Activated CD8-positive, alpha-beta memory T cell treated with anti-CD3 and anti-CD28 coated beads, Interleukin-2, amount 50 U/mL, for 1 hour (primary cell): ENCODE data around the gene CELF3.
"Not testable (repeated sequence)": the region's sequence is repeated elsewhere in the genome, so short reads cannot be mapped to it uniquely, and the experiment has no call there.

Source experiments
- DNase-seq: peaks from one replicate; pipeline ENCODE4 v3.0.0-alpha.2; 2020; ENCODE audit errors: extremely low read depth

CELF3 gene

GRCh38 chr1:151703813-151704212 lies 12.8 kb downstream of the CELF3 start:
- no peak for DNase-seq

- no peak for DNase-seq
Measured at GRCh38 chr1:151702936-151703335, 13.7 kb downstream of the CELF3 start.

GRCh38 chr1:151701515-151701914 lies 15.1 kb downstream of the CELF3 start:
- DNase-seq: no peak

GRCh38 chr1:151693057-151693651 lies 23.4 kb downstream of the CELF3 start:
- DNase-seq: no peak

GRCh38 chr1:151692226-151692625 lies 24.4 kb downstream of the CELF3 start:
- DNase-seq: no peak

- no peak for DNase-seq
Measured at GRCh38 chr1:151689494-151689893, 27.1 kb downstream of the CELF3 start.

GRCh38 chr1:151686561-151686960 lies 30.0 kb downstream of the CELF3 start:
- no peak for DNase-seq

- DNase-seq: no peak
Measured at GRCh38 chr1:151684128-151684527, 32.5 kb downstream of the CELF3 start.

- DNase-seq: not testable (repeated sequence)
Measured at GRCh38 chr1:151682901-151683300, 33.7 kb downstream of the CELF3 start.

- DNase-seq: no peak
Measured at GRCh38 chr1:151681923-151682322, 34.7 kb downstream of the CELF3 start.

- DNase-seq: no peak
Measured at GRCh38 chr1:151680826-151681225, 35.8 kb downstream of the CELF3 start.

- DNase-seq: no peak
Measured at GRCh38 chr1:151680391-151680790, 36.2 kb downstream of the CELF3 start.

GRCh38 chr1:151673407-151673806 lies 43.2 kb downstream of the CELF3 start:
- DNase-seq: no peak

GRCh38 chr1:151670036-151670675 lies 46.4 kb downstream of the CELF3 start:
- DNase-seq: not testable (repeated sequence)

- DNase-seq: no peak
Measured at GRCh38 chr1:151668090-151668489, 48.5 kb downstream of the CELF3 start.

GRCh38 chr1:151661751-151662150 lies 54.9 kb downstream of the CELF3 start:
- DNase-seq: no peak

- DNase-seq: no peak
Measured at GRCh38 chr1:151655371-151655770, 61.2 kb downstream of the CELF3 start.

- no peak for DNase-seq
Measured at GRCh38 chr1:151653397-151653796, 63.2 kb downstream of the CELF3 start.
